ENCODE results near the gene CCDC197.

Gene CCDC197

GRCh38 chr14:94043111-94043755 is 46.1 kb downstream of the CCDC197 start:
- DNase-seq (ENCODE audit: low spot score) = no peak

- DNase-seq (ENCODE audit: low spot score) = no peak
Observed at GRCh38 chr14:94043756-94044475, 46.8 kb downstream of the CCDC197 start.

- no peak for DNase-seq (ENCODE audit: low spot score)
Observed at GRCh38 chr14:94044476-94045091, 47.5 kb downstream of the CCDC197 start.

GRCh38 chr14:94045101-94045500 is 48.0 kb downstream of the CCDC197 start:
- no peak for DNase-seq (ENCODE audit: low spot score)

GRCh38 chr14:94045563-94046345 is 48.7 kb downstream of the CCDC197 start:
- no peak for DNase-seq (ENCODE audit: low spot score)

- no peak for DNase-seq (ENCODE audit: low spot score)
Observed at GRCh38 chr14:94046696-94047250, 49.7 kb downstream of the CCDC197 start.

- DNase-seq (ENCODE audit: low spot score) = no peak
Observed at GRCh38 chr14:94047581-94047980, 50.5 kb downstream of the CCDC197 start.

GRCh38 chr14:94048691-94049624 is 51.9 kb downstream of the CCDC197 start:
- DNase-seq (ENCODE audit: low spot score) = no peak

- DNase-seq (ENCODE audit: low spot score) = no peak
Observed at GRCh38 chr14:94049625-94050023, 52.5 kb downstream of the CCDC197 start.

- DNase-seq (ENCODE audit: low spot score) = no peak
Observed at GRCh38 chr14:94050231-94050880, 53.3 kb downstream of the CCDC197 start.

GRCh38 chr14:94051115-94051514 is 54.0 kb downstream of the CCDC197 start:
- peak; percentile 13 for DNase-seq (ENCODE audit: low spot score)

GRCh38 chr14:94051779-94052178 is 54.7 kb downstream of the CCDC197 start:
- no peak for DNase-seq (ENCODE audit: low spot score)

GRCh38 chr14:94052199-94052598 is 55.1 kb downstream of the CCDC197 start:
- DNase-seq (ENCODE audit: low spot score) = no peak

- no peak for DNase-seq (ENCODE audit: low spot score)
Observed at GRCh38 chr14:94052662-94053061, 55.6 kb downstream of the CCDC197 start.

GRCh38 chr14:94054401-94054800 is 57.3 kb downstream of the CCDC197 start:
- DNase-seq (ENCODE audit: low spot score) = no peak

GRCh38 chr14:94054936-94055335 is 57.8 kb downstream of the CCDC197 start:
- no peak for DNase-seq (ENCODE audit: low spot score)

- no peak for DNase-seq (ENCODE audit: low spot score)
Observed at GRCh38 chr14:94056579-94057308, 59.6 kb downstream of the CCDC197 start.

GRCh38 chr14:94058128-94058673 is 61.1 kb downstream of the CCDC197 start:
- DNase-seq (ENCODE audit: low spot score) = peak; percentile 25
